Kidney (tissue), 14 donors: Measurements from ENCODE around the gene MTMR2. TPM values are rescaled to one million over a fixed set of nuclear protein-coding genes. Genes with fewer than 3 reads are reported as not detected.

Experiments
- DNase-seq, 5 donors: peaks; one replicate each; pipeline ENCODE4 v3.0.0-alpha.2; 2013 to 2020
- FAIRE-seq: peaks from 2 replicates; lab custom pipeline; 2012; peaks lifted over from hg19 to GRCh38; lab: Jason Lieb, UNC
- H3K27ac ChIP-seq, 2 donors: one replicate each; pipeline ENCODE4 v1.7.0; 2013; ENCODE audit warnings: low read depth in 2 of 2, low read length in 2 of 2, inconsistent platforms in 1 of 2
- H3K27me3 ChIP-seq: one replicate; pipeline ENCODE4 v1.7.1; 2013; ENCODE audit warnings: low read length, inconsistent platforms; ENCODE audit not compliant: control insufficient read depth, insufficient read depth
- H3K36me3 ChIP-seq, 3 donors: one replicate each; pipeline versions ENCODE4 v1.7.0 to v1.7.1; 2013; ENCODE audit warnings: low read length in 3 of 3, control low read depth in 1 of 3, inconsistent platforms in 1 of 3; ENCODE audit not compliant: insufficient read depth in 3 of 3, control insufficient read depth in 2 of 3
- H3K4me1 ChIP-seq, 3 donors: one replicate each; pipeline versions ENCODE4 v1.7.0 to v1.7.1; 2013; ENCODE audit warnings: low read length in 3 of 3, inconsistent platforms in 1 of 3, low read depth in 1 of 3; ENCODE audit not compliant: control insufficient read depth in 2 of 3, insufficient read depth in 2 of 3
- H3K4me3 ChIP-seq, 3 donors: one replicate each; pipeline versions ENCODE4 v1.7.0 to v1.8.1; 2013; ENCODE audit warnings: low read length in 3 of 3, control low read depth in 1 of 3, inconsistent platforms in 1 of 3
- H3K9ac ChIP-seq, 3 donors: one replicate each; pipeline versions ENCODE4 v1.7.0 to v1.7.1; 2013; ENCODE audit warnings: low read length in 3 of 3, control low read depth in 1 of 3, inconsistent platforms in 1 of 3
- H3K9me3 ChIP-seq, 3 donors: one replicate each; pipeline versions ENCODE4 v1.7.0 to v1.7.1; 2013; ENCODE audit warnings: low read length in 3 of 3, control low read depth in 1 of 3, inconsistent platforms in 1 of 3; ENCODE audit not compliant: control insufficient read depth in 2 of 3, insufficient read depth in 1 of 3
- intact Hi-C: fragments of 100-400 bp; cut with DNase I; formaldehyde crosslinking; loops from one replicate; pipeline ENCODE4 v1.11.1; 2022
- polyA plus RNA-seq: library from polyadenylated mRNA; stranded (reverse); fragments of 350-450 nt; fragmentation: Illumina TruSeq; extraction: RNeasy Lipid Tissue Mini Kit (QIAGEN cat#74804); gene quantifications from one replicate; pipeline ENCODE4 v1.2.3, GENCODE V29; 2014; ENCODE audit warnings: low read depth, low replicate concordance; ENCODE audit not compliant: insufficient read depth
- total RNA-seq: library from RNA; stranded (reverse); fragmentation: NEBNext Ultra II Directional; extraction: Animal tissue kit (Norgen Biotek cat#: 25700); gene quantifications from one replicate; pipeline ENCODE4 v1.2.1, GENCODE V29; 2021
- TF ChIP-seq, protein P1 (sequence below): IDR thresholded peaks from 3 replicates; pipeline ENCODE4 v1.5.1; 2012; ENCODE audit warnings: mild to moderate bottlenecking, moderate library complexity, borderline replicate concordance; ENCODE audit not compliant: insufficient read depth; ENCODE audit errors: extremely low read depth
- donor health status: control.
- donor health status: control.
- donor health status: control.
- donor health status: control.
- donor health status: control.
- donor health status: DM: yes; HTN: yes; CAD: no.
- donor health status: Normal renal cell carcinoma (clear cell type).

Gene MTMR2
- total and polyA plus RNA-seq, 2 donors from 2014 or later = 17.4 to 37.4 TPM

DNA sequence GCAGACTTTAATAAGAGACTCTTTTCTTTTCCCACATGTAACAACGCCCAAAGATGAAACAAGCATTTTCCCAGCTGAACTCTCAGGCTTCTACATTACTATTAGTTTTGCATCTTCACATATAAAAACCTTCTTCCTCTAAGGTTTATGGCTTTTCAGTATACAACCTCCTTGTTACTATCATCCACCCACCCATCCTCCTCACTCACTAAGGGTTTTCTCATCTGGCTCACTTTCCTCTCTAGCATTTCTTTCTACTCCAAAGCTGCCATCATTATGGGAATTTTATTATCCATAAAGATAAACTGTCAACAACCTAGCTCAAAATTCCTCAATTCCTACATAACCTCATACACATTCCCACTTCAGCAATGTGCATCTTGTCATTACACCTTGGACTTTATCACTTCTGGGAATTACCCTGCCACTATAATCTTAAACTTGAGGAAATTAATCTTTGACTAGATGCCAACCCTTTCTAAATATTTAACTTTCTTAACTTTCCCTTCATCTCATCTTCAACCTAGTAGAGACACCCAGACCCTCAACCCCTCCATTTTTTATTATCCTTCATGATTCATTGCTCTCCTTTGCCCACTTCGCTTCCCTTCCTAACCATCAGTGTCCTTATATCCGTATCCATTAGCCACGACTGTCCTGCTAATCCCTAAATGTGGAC, 30.9 kb downstream of the MTMR2 start:
- TF ChIP-seq, protein P1, sequence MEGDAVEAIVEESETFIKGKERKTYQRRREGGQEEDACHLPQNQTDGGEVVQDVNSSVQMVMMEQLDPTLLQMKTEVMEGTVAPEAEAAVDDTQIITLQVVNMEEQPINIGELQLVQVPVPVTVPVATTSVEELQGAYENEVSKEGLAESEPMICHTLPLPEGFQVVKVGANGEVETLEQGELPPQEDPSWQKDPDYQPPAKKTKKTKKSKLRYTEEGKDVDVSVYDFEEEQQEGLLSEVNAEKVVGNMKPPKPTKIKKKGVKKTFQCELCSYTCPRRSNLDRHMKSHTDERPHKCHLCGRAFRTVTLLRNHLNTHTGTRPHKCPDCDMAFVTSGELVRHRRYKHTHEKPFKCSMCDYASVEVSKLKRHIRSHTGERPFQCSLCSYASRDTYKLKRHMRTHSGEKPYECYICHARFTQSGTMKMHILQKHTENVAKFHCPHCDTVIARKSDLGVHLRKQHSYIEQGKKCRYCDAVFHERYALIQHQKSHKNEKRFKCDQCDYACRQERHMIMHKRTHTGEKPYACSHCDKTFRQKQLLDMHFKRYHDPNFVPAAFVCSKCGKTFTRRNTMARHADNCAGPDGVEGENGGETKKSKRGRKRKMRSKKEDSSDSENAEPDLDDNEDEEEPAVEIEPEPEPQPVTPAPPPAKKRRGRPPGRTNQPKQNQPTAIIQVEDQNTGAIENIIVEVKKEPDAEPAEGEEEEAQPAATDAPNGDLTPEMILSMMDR = no peak
- Histone ChIP-seq H3K9ac (no peak overlapping the region), H3K27me3 (no peaks in the 10 kb centered on the region), H3K4me1 (peaks cover 0 to 24% (median 10%) of the 10 kb centered on the region in 3 donors), H3K9me3 (no peaks in the 10 kb centered on the region), H3K36me3 (no peaks in the 10 kb centered on the region), H3K27ac (peak overlapping the region; percentile 43 to 45), H3K4me3 (no peak overlapping the region)
- DNase-seq = peak in 2 of 5 donors; percentile 15 to 47
- FAIRE-seq = peak; percentile 44
- intact Hi-C loops = no loop called here

DNA sequence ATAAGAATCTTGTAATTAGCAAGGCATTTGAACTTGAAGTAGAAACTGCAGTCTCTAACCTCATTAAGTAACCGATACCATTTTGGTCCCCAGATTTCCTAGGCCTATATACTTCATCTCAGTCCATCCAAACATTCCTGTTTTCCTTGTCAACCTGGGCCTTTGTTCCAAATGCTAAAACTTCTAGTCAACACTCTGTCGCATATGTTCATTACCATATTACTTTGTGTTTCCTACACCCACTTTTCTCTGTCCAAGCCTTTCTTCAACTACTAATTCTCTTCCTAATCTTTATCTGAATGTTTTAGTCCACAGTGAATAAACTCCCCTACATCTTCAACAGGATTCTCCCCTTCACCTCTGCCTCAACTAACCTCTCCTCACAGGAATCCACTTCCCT, 31.4 kb downstream of the MTMR2 start:
- Histone ChIP-seq H3K9ac (no peak overlapping the region), H3K4me3 (no peak overlapping the region), H3K9me3 (no peaks in the 10 kb centered on the region), H3K27me3 (no peaks in the 10 kb centered on the region), H3K36me3 (no peaks in the 10 kb centered on the region), H3K27ac (peak overlapping the region; percentile 22 to 45), H3K4me1 (peaks cover 0 to 24% (median 10%) of the 10 kb centered on the region in 3 donors)
- FAIRE-seq (no peak), DNase-seq (no peak)
- TF ChIP-seq, protein P1 = no peak
- intact Hi-C loops = no loop called here

DNA sequence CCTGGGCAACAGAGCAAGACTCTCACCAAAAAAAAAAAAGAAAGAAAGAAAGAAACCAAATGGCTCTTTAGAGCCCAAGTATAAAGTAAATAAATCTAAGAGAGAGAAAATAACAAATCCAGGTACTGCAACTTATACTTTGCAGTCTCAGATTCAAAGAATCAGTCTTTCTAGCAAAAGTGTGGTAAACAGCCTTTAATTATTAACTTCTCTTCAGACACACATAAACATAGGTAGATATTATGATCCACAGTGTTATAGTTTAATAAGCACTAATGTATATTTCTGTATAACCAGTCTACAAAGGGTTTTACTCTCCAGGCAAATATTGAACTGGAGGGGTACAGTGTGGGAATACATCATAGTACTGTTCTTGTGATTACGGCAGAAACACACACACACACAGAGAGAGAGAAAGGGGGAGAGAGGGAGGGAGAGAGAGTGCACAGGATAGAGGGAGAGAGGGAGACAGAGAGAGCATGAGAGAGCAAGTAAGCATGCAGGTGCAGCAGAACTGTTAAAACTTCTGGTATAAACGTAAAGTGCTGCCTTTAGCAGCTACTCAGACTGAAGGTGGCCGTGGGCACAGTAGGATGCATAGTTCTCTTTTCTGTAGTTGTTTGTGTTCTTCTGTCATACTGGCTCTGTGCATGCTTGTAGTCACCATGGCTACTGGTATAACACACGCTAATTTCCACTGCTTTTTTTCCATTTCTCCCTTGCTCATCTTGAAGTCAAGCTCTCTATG, 32.3 kb downstream of the MTMR2 start:
- intact Hi-C loops = no loop called here
- TF ChIP-seq, protein P1 = no peak
- Histone ChIP-seq H3K9ac (no peak overlapping the region), H3K27ac (peak overlapping the region; percentile 20 to 22), H3K4me3 (peak overlapping the region in 1 of 3 donors; percentile 3), H3K4me1 (peaks cover 0 to 24% (median 10%) of the 10 kb centered on the region in 3 donors), H3K9me3 (no peaks in the 10 kb centered on the region), H3K27me3 (no peaks in the 10 kb centered on the region), H3K36me3 (no peaks in the 10 kb centered on the region)
- DNase-seq (peak in 2 of 5 donors; percentile 8 to 10), FAIRE-seq (no peak)
